HG03159 (cell line): ENCODE data around the gene C7.
A peak's percentile ranks its signal among the peaks of the same experiment; 100 is the strongest.
"Not testable (repeated sequence)": the region's sequence is repeated elsewhere in the genome, so short reads cannot be mapped to it uniquely, and the experiment has no call there.

Experiments used
- ATAC-seq: cut with Tn5 transposase; IDR thresholded peaks from one replicate; pipeline ENCODE4 v1.9.1; 2021; ENCODE audit warnings: mild to moderate bottlenecking, moderate library complexity; ENCODE audit not compliant: unreplicated experiment

C7 gene

GRCh38 chr5:40909264-40909663 is at the start of gene C7:
Gene C7, plus strand, starts transcription at chr5:40909497. Its CDS starts 114 bp downstream, at chr5:40909611.
- no peak for ATAC-seq

GRCh38 chr5:40860711-40861110 is 48.6 kb upstream of the C7 start:
- ATAC-seq: no peak

- not testable (repeated sequence) for ATAC-seq
Measured at GRCh38 chr5:40865004-40865403, 44.3 kb upstream of the C7 start.

GRCh38 chr5:40866844-40867243 is 42.5 kb upstream of the C7 start:
- ATAC-seq: no peak

GRCh38 chr5:40869384-40869783 is 39.9 kb upstream of the C7 start:
- ATAC-seq: no peak

GRCh38 chr5:40871177-40871576 is 38.1 kb upstream of the C7 start:
- no peak for ATAC-seq

- not testable (repeated sequence) for ATAC-seq
Measured at GRCh38 chr5:40872253-40872652, 37.0 kb upstream of the C7 start.

- no peak for ATAC-seq
Measured at GRCh38 chr5:40873286-40873880, 35.9 kb upstream of the C7 start.

- no peak for ATAC-seq
Measured at GRCh38 chr5:40875958-40876357, 33.3 kb upstream of the C7 start.

GRCh38 chr5:40877371-40877988 is 31.8 kb upstream of the C7 start:
- ATAC-seq: no peak

GRCh38 chr5:40879163-40879942 is 29.9 kb upstream of the C7 start:
- peak; percentile 53 for ATAC-seq

GRCh38 chr5:40882291-40882690 is 27.0 kb upstream of the C7 start:
- no peak for ATAC-seq

- ATAC-seq: not testable (repeated sequence)
Measured at GRCh38 chr5:40883051-40883450, 26.2 kb upstream of the C7 start.

- not testable (repeated sequence) for ATAC-seq
Measured at GRCh38 chr5:40895440-40896425, 13.6 kb upstream of the C7 start.

- peak; percentile 95 for ATAC-seq
Measured at GRCh38 chr5:40904205-40904993, 4.9 kb upstream of the C7 start.

GRCh38 chr5:40904994-40905306 is 4.3 kb upstream of the C7 start:
- ATAC-seq: no peak

GRCh38 chr5:40906351-40906751 is 2.9 kb upstream of the C7 start:
- ATAC-seq: no peak

GRCh38 chr5:40909723-40910122 is 426 bp downstream of the C7 start:
- ATAC-seq: no peak

- no peak for ATAC-seq
Measured at GRCh38 chr5:40911266-40911665, 2.0 kb downstream of the C7 start.

- ATAC-seq: no peak
Measured at GRCh38 chr5:40914835-40915234, 5.5 kb downstream of the C7 start.
